Suprapubic skin (tissue), 4 donors: ENCODE data around the gene DSCAM.

ENCODE experiments used
- POLR2A ChIP-seq, 2 donors: fragments of 450-650 bp; IDR thresholded peaks; one replicate each; pipeline ENCODE4 v1.6.1; 2017; ENCODE audit warnings: antibody characterized with exemption in 2 of 2, mild to moderate bottlenecking in 2 of 2, moderate library complexity in 2 of 2
- POLR2AphosphoS5 ChIP-seq, 3 donors: sonication (generic); formaldehyde crosslinking; IDR thresholded peaks; one replicate each; pipeline ENCODE4 v1.6.1; 2017; ENCODE audit warnings: antibody characterized with exemption in 3 of 3
- TF ChIP-seq, protein P1 (sequence below), 2 donors: fragments of 200-600 bp in 1 of 2; fragments of 450-650 bp in 1 of 2; sonication (generic) in 1 of 2; IDR thresholded peaks; one replicate each; pipeline ENCODE4 v1.5.1; 2016 to 2019; ENCODE audit warnings: antibody characterized with exemption in 2 of 2, mild to moderate bottlenecking in 1 of 2, moderate library complexity in 1 of 2

- TF ChIP-seq POLR2AphosphoS5 (IDR thresholded peaks at IDR 0.05) (no peak), POLR2A (IDR thresholded peaks at IDR 0.05) (no peak)
- TF ChIP-seq, protein P1, sequence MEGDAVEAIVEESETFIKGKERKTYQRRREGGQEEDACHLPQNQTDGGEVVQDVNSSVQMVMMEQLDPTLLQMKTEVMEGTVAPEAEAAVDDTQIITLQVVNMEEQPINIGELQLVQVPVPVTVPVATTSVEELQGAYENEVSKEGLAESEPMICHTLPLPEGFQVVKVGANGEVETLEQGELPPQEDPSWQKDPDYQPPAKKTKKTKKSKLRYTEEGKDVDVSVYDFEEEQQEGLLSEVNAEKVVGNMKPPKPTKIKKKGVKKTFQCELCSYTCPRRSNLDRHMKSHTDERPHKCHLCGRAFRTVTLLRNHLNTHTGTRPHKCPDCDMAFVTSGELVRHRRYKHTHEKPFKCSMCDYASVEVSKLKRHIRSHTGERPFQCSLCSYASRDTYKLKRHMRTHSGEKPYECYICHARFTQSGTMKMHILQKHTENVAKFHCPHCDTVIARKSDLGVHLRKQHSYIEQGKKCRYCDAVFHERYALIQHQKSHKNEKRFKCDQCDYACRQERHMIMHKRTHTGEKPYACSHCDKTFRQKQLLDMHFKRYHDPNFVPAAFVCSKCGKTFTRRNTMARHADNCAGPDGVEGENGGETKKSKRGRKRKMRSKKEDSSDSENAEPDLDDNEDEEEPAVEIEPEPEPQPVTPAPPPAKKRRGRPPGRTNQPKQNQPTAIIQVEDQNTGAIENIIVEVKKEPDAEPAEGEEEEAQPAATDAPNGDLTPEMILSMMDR (IDR thresholded peaks at IDR 0.05): no peak
These were observed 511.3 kb downstream of the DSCAM start for GRCh38 chr21:40335704-40336103.
